Upper lobe of right lung (tissue), 1 donor: ENCODE measurements around the gene CANT1. TPM values are rescaled to one million over a fixed set of nuclear protein-coding genes. Genes with fewer than 3 reads are reported as not detected.

Experiments used
- ATAC-seq: fragments of 200-7000 bp; cut with Tn5 transposase; one replicate; pipeline ENCODE4 v1.9.1; 2020; ENCODE audit warnings: mild to moderate bottlenecking, moderate library complexity
- DNase-seq: peaks from one replicate; pipeline ENCODE4 v3.0.0-alpha.2; 2020
- H3K27ac ChIP-seq: fragments of 200-600 bp; one replicate; pipeline ENCODE4 v1.8.0; 2022
- H3K27me3 ChIP-seq: fragments of 200-600 bp; one replicate; pipeline ENCODE4 v1.8.0; 2022; ENCODE audit warnings: mild to moderate bottlenecking
- H3K36me3 ChIP-seq: fragments of 200-600 bp; one replicate; pipeline ENCODE4 v1.8.0; 2022
- H3K4me1 ChIP-seq: fragments of 200-600 bp; one replicate; pipeline ENCODE4 v1.8.0; 2022
- H3K4me3 ChIP-seq: fragments of 200-600 bp; one replicate; pipeline ENCODE4 v1.8.0; 2022; ENCODE audit warnings: mild to moderate bottlenecking
- H3K9me3 ChIP-seq: fragments of 200-600 bp; one replicate; pipeline ENCODE4 v1.8.0; 2022
- intact Hi-C: fragments of 100-400 bp; cut with DNase I; formaldehyde crosslinking; loops from one replicate; pipeline ENCODE4 v1.11.0; 2022
- total RNA-seq: library from RNA; stranded (reverse); fragmentation: NEBNext Ultra II Directional; extraction: Animal tissue kit (Norgen Biotek cat#: 25700); gene quantifications from one replicate; pipeline ENCODE4 v1.2.1, GENCODE V29; 2021
- TF ChIP-seq, protein P1 (sequence below): fragments of 200-600 bp; IDR thresholded peaks from one replicate; pipeline ENCODE4 v1.8.0; 2022; ENCODE audit warnings: antibody characterized with exemption
- donor health status: DM: no; HTN: yes; CAD: no; lungs with severe emphysema.

The CANT1 gene
- total RNA-seq, 1 donor from 2014 or later: 59.6 TPM

DNA sequence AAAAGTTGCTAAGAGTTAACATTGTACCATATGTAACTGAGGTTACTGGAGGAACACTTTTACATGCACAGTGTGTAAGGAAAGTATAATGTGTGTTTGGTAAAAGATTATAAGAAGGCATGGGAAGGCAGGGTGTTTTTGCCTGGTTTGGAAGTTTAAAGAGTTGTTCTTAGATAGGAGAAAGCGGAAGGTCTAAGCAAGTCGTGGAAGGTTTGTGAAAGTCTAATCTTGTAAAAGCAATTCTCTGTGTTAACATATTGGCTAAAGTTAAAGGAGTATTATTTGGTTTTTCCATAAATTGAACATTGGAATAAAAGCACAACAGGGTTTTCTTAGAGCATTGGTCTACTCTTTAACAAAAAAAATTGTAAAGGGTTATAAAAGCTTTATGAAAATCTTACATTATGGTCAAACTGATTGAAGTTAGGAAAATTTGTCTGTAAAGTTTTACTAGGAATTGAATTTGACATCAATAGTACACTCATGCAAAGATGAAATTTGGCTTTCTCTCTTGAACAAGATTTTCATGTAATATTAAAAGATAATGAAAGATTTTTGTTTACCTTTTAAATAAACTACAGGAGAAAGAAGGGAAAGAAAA lies 4.7 kb upstream of the CANT1 start:
- Histone ChIP-seq H3K36me3 (no peaks in the 10 kb centered on the region), H3K27ac (no peak overlapping the region), H3K4me3 (no peak overlapping the region), H3K27me3 (no peaks in the 10 kb centered on the region), H3K4me1 (peaks cover 6% of the 10 kb centered on the region), H3K9me3 (no peaks in the 10 kb centered on the region)
- TF ChIP-seq, protein P1, sequence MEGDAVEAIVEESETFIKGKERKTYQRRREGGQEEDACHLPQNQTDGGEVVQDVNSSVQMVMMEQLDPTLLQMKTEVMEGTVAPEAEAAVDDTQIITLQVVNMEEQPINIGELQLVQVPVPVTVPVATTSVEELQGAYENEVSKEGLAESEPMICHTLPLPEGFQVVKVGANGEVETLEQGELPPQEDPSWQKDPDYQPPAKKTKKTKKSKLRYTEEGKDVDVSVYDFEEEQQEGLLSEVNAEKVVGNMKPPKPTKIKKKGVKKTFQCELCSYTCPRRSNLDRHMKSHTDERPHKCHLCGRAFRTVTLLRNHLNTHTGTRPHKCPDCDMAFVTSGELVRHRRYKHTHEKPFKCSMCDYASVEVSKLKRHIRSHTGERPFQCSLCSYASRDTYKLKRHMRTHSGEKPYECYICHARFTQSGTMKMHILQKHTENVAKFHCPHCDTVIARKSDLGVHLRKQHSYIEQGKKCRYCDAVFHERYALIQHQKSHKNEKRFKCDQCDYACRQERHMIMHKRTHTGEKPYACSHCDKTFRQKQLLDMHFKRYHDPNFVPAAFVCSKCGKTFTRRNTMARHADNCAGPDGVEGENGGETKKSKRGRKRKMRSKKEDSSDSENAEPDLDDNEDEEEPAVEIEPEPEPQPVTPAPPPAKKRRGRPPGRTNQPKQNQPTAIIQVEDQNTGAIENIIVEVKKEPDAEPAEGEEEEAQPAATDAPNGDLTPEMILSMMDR: no peak
- DNase-seq (no peak), ATAC-seq (no peak)
- intact Hi-C loops: no loop called here

DNA sequence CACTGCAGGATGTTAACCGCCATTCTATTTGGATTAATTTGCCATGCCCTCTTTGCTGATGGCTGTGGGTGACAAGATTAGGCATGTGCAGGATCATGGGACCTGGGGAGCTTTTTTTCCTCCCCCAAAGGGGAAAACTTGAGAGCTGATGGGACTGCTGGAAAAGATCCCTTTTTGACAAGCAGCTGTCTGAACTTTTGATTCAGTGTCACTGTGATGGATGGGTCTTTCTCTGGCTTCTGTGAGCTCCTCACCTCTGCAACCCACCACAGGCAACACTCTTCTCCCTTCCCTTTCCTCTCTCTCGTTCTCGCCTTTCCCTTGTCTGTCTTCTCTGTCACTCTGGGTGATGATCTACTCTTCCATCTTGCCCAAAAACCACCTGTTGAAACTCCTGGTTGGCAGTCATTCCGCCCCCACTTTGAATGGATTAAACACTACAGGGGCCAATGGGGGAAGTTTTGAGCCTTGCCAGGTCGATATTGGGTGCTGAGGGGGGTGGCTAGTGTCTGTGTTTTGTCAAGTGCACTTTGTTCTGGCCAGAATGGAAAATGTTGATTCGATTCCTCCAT lies 3.1 kb upstream of the CANT1 start:
- Histone ChIP-seq H3K27ac (no peak overlapping the region), H3K27me3 (no peaks in the 10 kb centered on the region), H3K4me3 (no peak overlapping the region), H3K36me3 (no peaks in the 10 kb centered on the region), H3K4me1 (peaks cover 18% of the 10 kb centered on the region), H3K9me3 (no peaks in the 10 kb centered on the region)
- TF ChIP-seq, protein P1: no peak
- ATAC-seq (no peak), DNase-seq (no peak)
- intact Hi-C loops: no loop called here

DNA sequence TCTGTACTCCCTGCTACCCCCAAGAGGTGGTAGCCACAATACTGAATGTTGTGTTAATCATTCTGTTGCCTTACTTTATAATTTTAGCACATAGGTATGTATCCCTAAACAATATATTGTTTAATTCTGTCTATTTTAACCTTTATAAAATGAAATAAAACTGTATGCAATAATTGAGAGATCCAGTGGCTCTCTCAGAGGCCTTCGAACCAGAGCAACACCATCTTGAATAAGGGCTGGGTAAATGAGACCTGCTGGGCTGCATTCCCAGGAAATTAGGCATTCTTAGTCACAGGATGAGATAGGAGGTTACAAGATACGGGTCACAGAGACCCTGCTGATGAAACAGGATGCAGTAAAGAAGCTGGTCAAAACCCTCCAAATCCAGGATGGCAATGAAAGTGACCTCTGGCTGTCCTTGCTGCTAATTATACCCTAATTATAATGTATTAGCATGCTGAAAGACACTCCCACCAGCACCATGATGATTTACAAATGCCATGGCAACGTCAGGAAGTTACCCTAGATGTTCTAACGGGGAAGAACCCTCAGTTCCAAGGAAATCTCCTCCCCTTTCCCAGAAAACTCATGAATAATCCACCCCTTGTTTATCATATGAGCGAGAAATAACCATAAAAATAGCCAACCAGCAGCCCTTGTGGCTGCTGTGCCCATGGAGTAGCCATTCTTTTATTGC lies 2.0 kb upstream of the CANT1 start:
- Histone ChIP-seq H3K27me3 (no peaks in the 10 kb centered on the region), H3K4me1 (peaks cover 28% of the 10 kb centered on the region), H3K27ac (no peak overlapping the region), H3K9me3 (no peaks in the 10 kb centered on the region), H3K4me3 (no peak overlapping the region), H3K36me3 (no peaks in the 10 kb centered on the region)
- no peak for DNase-seq
- ATAC-seq: no peak
- TF ChIP-seq, protein P1: no peak
- intact Hi-C loops: no loop called here

DNA sequence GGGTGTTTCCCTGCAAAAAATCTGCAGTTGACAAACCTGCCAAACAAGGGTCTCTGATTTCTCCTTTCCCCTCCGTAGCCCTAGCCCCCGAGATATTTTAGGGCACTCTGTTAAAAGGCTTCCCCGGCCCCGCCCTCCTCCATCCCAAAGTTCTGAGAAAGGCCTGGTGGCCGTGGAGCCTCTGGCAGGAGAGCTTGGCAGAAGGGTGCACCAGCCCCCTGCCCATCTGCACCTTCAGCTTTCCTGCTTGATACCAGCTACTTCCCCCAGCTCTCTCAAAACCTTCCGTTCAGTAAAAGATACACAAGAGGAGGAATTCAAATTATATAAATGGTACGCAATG lies 711 bp upstream of the CANT1 start:
- Histone ChIP-seq H3K4me3 (peak overlapping the region; percentile 74), H3K27me3 (no peaks in the 10 kb centered on the region), H3K9me3 (no peaks in the 10 kb centered on the region), H3K27ac (peak overlapping the region; percentile 89), H3K36me3 (no peaks in the 10 kb centered on the region), H3K4me1 (peaks cover 42% of the 10 kb centered on the region)
- TF ChIP-seq, protein P1: no peak
- ATAC-seq (no peak), DNase-seq (no peak)
- intact Hi-C loops: no loop called here

DNA sequence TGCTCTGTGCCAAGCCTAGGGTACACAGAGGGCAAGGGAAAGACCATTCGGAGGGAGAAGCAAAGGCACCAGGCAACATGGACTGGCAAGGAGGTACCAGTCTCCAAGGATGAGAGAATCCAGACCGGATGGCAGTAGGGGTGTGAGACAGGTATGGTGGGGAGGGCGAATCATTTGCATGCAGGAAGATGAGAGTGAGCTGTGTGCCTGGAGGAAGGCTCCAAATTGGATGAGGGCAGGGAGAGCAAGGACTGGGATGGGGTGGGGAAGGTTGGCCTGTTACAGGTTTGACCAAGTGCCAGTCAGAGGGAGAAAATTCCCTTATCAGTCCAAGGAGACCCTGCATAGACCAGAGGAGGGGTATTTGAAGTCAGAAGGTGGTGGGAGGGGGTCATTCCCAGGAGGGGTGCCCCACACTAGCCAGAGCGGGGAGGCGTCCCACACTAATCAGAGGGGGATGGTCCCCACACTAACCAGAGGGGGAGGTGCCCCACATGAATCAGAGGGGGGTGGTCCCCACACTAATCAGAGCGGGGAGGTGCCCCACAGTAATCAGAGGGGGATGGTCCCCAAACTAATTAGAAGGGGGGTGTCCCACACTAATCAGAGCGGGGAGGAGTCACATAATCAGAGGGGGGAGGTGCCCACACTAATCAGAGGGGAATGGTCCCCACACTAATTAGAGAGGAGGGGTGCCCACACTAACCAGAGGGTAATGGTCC lies 737 bp downstream of the CANT1 start:
- intact Hi-C loops: no loop called here
- Histone ChIP-seq H3K4me3 (peak overlapping the region; percentile 74), H3K27me3 (no peaks in the 10 kb centered on the region), H3K36me3 (no peaks in the 10 kb centered on the region), H3K9me3 (no peaks in the 10 kb centered on the region), H3K4me1 (peaks cover 44% of the 10 kb centered on the region), H3K27ac (peak overlapping the region; percentile 89)
- ATAC-seq (no peak), DNase-seq (peak; percentile 37)
- TF ChIP-seq, protein P1: no peak
